ENCODE measurements around the gene TNNI2.

- TF ChIP-seq POLR2A (IDR thresholded peaks at IDR 0.05) (no peak), CTCF (IDR thresholded peaks at IDR 0.05) (no peak)
Measured at GRCh38 chr11:1807264-1807995, 31.4 kb upstream of the TNNI2 start.
